Mucosa of gallbladder (tissue), 1 donor: ENCODE data around the gene ZGLP1. TPM values are rescaled to one million over a fixed set of nuclear protein-coding genes. Genes with fewer than 3 reads are reported as not detected.
A peak's percentile ranks its signal among the peaks of the same experiment; 100 is the strongest.

ENCODE experiments used
- DNase-seq: peaks from one replicate; pipeline ENCODE4 v3.0.0-alpha.2; 2020; ENCODE audit warnings: low spot score
- total RNA-seq: library from RNA; stranded (reverse); gene quantifications from one replicate; pipeline ENCODE4 v1.2.1, GENCODE V29; 2021
- donor health status: DM: no; HTN: no; CAD: no.

ZGLP1 gene
- total RNA-seq, 1 donor from 2014 or later, result 7.3 TPM

- no peak for DNase-seq
Measured at GRCh38 chr19:10277795-10278589, 31.6 kb downstream of the ZGLP1 start.

DNA sequence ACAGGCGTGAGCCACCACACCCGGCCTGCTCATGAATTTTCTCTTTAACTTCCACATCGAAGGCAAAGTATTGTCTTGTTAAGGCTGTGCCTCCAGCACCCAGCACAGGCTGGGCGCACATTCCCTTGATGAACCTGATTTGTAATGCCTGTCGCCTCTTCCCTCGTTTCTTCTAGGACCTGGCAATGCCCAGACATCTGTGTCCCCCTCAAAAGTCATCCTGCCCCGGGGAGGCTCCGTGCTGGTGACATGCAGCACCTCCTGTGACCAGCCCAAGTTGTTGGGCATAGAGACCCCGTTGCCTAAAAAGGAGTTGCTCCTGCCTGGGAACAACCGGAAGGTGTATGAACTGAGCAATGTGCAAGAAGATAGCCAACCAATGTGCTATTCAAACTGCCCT lies 35.0 kb downstream of the ZGLP1 start:
- no peak for DNase-seq

GRCh38 chr19:10271543-10272086 lies 38.0 kb downstream of the ZGLP1 start:
- no peak for DNase-seq

- peak; percentile 78 for DNase-seq
Measured at GRCh38 chr19:10270616-10271394, 38.8 kb downstream of the ZGLP1 start, which contains the start of gene ICAM1. TSS of gene ICAM1 (plus strand) at chr19:10271120. CDS start at chr19:10271160, 40 bp downstream.

- peak; percentile 70 for DNase-seq
Measured at GRCh38 chr19:10270180-10270615, 39.4 kb downstream of the ZGLP1 start.

DNA sequence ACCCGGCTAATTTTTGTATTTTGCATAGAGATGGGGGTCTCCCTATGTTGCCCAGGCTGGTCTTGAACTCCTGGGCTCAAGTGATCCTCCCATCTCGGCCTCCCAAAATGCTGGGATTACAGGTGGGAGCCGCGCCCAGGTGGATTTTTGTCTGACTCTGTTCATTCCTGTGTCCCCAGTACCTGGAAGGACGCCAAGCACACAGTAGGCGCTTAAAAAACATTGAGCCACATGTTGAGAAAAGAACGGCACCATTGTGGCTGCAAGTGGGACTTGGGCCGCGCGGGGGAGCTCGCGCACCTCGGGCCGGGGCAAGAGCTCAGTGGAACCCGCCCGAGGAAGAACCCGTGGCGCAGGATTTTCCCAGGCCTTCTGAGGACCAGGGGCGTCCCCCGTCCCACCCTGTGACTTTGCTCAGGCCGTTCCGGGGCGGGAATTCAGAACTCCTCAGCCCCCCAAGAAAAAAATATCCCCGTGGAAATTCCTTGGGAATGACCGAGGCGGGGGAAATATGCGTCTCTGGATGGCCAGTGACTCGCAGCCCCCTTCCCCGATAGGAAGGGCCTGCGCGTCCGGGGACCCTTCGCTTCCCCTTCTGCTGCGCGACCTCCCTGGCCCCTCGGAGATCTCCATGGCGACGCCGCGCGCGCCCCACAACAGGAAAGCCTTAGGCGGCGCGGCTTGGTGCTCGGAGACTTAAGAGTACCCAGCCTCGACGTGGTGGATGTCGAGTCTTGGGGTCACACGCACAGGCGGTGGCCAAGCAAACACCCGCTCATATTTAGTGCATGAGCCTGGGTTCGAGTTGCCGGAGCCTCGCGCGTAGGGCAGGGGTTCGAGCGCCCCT lies 40.1 kb downstream of the ZGLP1 start:
- peak; percentile 87 for DNase-seq

GRCh38 chr19:10268071-10268470 lies 41.5 kb downstream of the ZGLP1 start:
- DNase-seq, result no peak

- DNase-seq, result no peak
Measured at GRCh38 chr19:10266706-10267105, 42.9 kb downstream of the ZGLP1 start.

DNA sequence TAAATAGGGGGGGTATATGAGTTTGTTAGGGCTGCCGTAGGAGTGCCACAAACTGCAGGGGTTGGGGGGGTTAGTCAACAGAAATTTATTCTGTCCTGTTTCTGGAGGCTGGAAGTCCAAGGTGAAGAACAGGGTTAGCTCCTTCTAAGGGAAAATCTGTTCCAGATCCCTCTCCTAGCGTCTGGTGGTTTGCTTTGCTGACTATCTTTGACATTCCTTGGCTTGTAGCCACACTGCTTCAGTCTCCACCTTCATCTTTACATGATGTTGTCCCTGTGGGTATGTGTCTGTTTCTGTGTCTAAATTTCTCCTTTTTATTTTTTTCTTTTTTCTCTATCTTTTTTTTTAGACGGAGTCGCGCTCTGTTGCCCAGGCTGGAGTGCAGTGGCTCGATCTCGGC lies 46.8 kb downstream of the ZGLP1 start:
- DNase-seq, result no peak

DNA sequence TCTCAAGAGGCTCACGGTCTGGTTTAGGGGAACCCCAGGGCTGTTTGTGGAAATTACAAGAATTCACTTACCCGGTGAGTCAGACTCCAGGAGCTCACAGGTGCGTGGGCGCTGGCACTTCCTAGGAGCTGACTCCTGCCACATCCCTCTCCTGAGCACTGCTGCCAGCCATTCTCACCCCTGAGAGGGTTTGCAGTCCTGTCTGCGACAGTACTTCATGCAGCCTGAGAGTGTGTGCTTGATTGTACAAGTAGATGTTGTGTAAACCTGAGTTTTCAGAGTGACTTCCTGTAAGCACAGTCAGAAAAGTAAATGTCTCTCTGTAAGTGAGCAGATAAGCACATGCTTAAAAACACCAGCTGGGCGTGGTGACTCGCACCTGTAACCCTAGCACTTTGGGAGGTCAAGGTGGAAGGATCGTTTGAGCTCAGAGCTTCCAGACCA lies 49.5 kb downstream of the ZGLP1 start:
- DNase-seq, result no peak

- peak; percentile 84 for DNase-seq
Measured at GRCh38 chr19:10259162-10259905, 50.3 kb downstream of the ZGLP1 start.

- DNase-seq, result no peak
Measured at GRCh38 chr19:10258080-10258710, 51.4 kb downstream of the ZGLP1 start.

DNA sequence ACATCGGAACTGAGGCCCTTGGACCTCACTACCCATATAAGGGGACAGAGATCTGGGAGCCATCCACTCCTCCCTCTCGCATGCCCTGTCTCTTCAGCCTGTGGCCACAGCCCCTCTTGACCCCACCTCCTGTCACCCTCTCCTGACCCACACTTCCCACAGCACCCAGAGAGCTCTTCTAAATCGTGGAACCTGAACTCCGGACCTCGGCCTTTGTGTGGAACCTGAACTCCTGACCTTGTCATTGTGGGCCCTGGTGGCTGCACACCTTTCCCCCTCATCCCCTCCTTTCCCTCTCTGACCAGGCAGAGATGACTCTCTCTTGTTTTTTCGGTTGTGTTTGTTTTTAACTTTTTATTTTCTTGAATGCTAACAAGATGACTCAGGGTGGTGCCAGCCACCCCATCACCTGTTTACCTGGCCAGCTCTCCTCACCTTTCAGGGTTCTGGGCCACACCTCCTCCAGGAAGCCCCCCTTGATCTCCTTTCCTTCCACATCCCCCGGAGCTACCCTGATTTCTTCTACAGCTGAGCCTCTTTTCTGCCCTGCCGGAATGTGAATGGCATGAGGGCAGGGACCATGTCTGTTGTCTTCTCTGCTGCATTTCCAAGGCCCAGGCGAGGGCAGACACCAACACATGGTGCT lies 52.5 kb downstream of the ZGLP1 start:
- DNase-seq, result no peak

DNA sequence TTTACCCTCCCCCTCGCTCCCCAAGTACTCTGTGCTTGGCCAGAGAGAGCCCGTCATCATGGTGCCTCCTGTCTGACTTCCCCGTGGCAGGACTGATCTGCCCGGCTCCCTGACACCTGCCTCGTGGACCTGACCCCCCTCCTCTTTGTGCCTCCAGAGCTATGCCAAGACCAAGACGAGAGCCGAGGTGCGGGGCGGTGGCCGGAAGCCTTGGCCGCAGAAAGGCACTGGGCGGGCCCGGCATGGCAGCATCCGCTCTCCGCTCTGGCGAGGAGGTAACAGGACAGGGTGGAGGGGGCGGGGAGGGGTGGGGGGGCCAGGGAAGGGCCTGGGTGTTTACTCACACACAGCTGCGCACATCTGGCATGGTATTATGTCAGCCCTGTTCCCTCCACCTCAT lies 53.1 kb downstream of the ZGLP1 start:
- no peak for DNase-seq

DNA sequence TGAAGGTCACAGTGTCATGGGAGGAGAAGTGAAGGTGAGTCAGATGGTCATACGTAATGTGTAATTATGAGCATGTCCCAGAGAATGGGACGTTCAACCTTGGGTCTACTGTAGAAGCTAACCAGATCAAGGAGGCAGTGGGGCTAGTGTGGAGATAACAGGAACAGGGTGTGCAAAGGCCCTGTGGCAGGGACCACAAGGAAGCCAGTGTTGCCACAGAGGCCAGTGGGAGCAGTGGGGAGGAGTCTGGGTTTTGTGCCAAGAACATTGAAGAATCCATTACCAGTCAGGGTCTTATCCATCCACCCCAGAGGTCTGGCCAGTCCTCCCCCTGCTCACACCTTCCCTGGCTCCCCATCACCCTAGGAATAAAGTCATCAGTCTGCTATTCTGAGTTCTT lies 54.3 kb downstream of the ZGLP1 start:
- no peak for DNase-seq

Other genes with a start within 250 kb of the ZGLP1 start
- 71.4 TPM for gene SHFL, start 223.5 kb downstream of the ZGLP1 start, total RNA-seq
- gene ANGPTL6, start 207.1 kb downstream of the ZGLP1 start, total RNA-seq, result 1.2 TPM
- 35.0 TPM for gene PPAN, start 203.5 kb downstream of the ZGLP1 start, total RNA-seq
- gene P2RY11, start 198.1 kb downstream of the ZGLP1 start, total RNA-seq, result 17.8 TPM
- gene EIF3G, start 189.9 kb downstream of the ZGLP1 start, total RNA-seq, result 227 TPM
- 44.1 TPM for gene DNMT1, start 114.9 kb downstream of the ZGLP1 start, total RNA-seq
- 9.5 TPM for gene S1PR2, start 78.5 kb downstream of the ZGLP1 start, total RNA-seq
- gene MRPL4, start 57.6 kb downstream of the ZGLP1 start, total RNA-seq, result 48.7 TPM
- 8.5 TPM for gene ICAM1, start 38.7 kb downstream of the ZGLP1 start, total RNA-seq
- 0.72 TPM for gene ICAM4, start 22.9 kb downstream of the ZGLP1 start, total RNA-seq
- gene ICAM5, start 19.9 kb downstream of the ZGLP1 start, total RNA-seq, result 0.49 TPM
- gene FDX2, start 6.2 kb upstream of the ZGLP1 start, total RNA-seq, result 21.8 TPM
- 44.6 TPM for gene RAVER1, start 23.7 kb upstream of the ZGLP1 start, total RNA-seq
- gene ICAM3, start 29.8 kb upstream of the ZGLP1 start, total RNA-seq, result 14.7 TPM
- gene TYK2, start 70.8 kb upstream of the ZGLP1 start, total RNA-seq, result 142 TPM
- gene CDC37, start 93.7 kb upstream of the ZGLP1 start, total RNA-seq, result 138 TPM
- gene PDE4A, start 110.7 kb upstream of the ZGLP1 start, total RNA-seq, result 15.6 TPM
- 81.7 TPM for gene KEAP1, start 193.5 kb upstream of the ZGLP1 start, total RNA-seq
- gene S1PR5, start 207.6 kb upstream of the ZGLP1 start, total RNA-seq, result 0.20 TPM
- gene ATG4D, start 234.1 kb upstream of the ZGLP1 start, total RNA-seq, result 29.5 TPM